HepG2 (cell line): ENCODE data around the gene SOS2. TPM values are rescaled to one million over a fixed set of nuclear protein-coding genes. Genes with fewer than 3 reads are reported as not detected.

ENCODE experiments used
- ARID2 ChIP-seq: sonication (generic); formaldehyde crosslinking; IDR thresholded peaks from 2 replicates; pipeline ENCODE4 v1.8.1; 2022; ENCODE audit warnings: mild to moderate bottlenecking, missing genetic modification reagents, borderline replicate concordance
- ARNT2 ChIP-seq: sonication (generic); formaldehyde crosslinking; IDR thresholded peaks from 2 replicates; pipeline ENCODE4 v1.8.0; 2022; ENCODE audit warnings: mild to moderate bottlenecking, low read depth, missing genetic modification reagents, moderate library complexity
- BRCA1 ChIP-seq: sonication (generic); formaldehyde crosslinking; IDR thresholded peaks from 2 replicates; pipeline ENCODE4 v1.4.0; 2020; ENCODE audit warnings: missing genetic modification reagents
- JARID2 ChIP-seq: sonication (generic); formaldehyde crosslinking; IDR thresholded peaks from 2 replicates; pipeline ENCODE4 v1.8.1; 2023; ENCODE audit warnings: missing genetic modification reagents, inconsistent platforms; ENCODE audit not compliant: insufficient replicate concordance
- MAZ ChIP-seq, 2 experiments: sonication (generic) in 1 of 2; formaldehyde crosslinking in 1 of 2; IDR thresholded peaks; 2 replicates each; pipeline versions ENCODE4 v1.5.0 to v1.6.1; 2012 to 2020; ENCODE audit warnings: low read depth in 2 of 2, mild to moderate bottlenecking in 2 of 2, borderline replicate concordance in 1 of 2, improper control_type of control experiment in 1 of 2, low read length in 1 of 2, missing genetic modification reagents in 1 of 2, moderate library complexity in 1 of 2
- MTA3 ChIP-seq: sonication (generic); formaldehyde crosslinking; IDR thresholded peaks from 2 replicates; pipeline ENCODE4 v1.4.0; 2020; ENCODE audit warnings: missing genetic modification reagents
- PATZ1 ChIP-seq: sonication (generic); formaldehyde crosslinking; IDR thresholded peaks from 2 replicates; pipeline ENCODE4 v1.4.0; 2020; ENCODE audit warnings: missing genetic modification reagents
- RCOR2 ChIP-seq: IDR thresholded peaks from 2 replicates; pipeline ENCODE4 v1.6.1; 2016; ENCODE audit warnings: missing biosample characterization, missing genetic modification reagents
- SCMH1 ChIP-seq: sonication (generic); formaldehyde crosslinking; IDR thresholded peaks from 2 replicates; pipeline ENCODE4 v1.9.0; 2021; ENCODE audit warnings: missing genetic modification reagents, mild to moderate bottlenecking, borderline replicate concordance
- SOX13 ChIP-seq, 3 experiments: fragments of 450-650 bp in 1 of 3; sonication (generic) in 1 of 3; formaldehyde crosslinking in 1 of 3; IDR thresholded peaks in 2 of 3; conservative IDR thresholded peaks in 1 of 3; 2 replicates each; pipeline versions ENCODE4 v1.5.0 to v1.6.1; 2016 to 2020; ENCODE audit warnings: antibody characterized with exemption in 1 of 3, mild to moderate bottlenecking in 1 of 3, missing compliant biosample characterization in 1 of 3, missing genetic modification reagents in 1 of 3, moderate library complexity in 1 of 3
- TCF12 ChIP-seq, 2 experiments: fragments of 450-650 bp in 1 of 2; sonication (generic) in 1 of 2; formaldehyde crosslinking in 1 of 2; IDR thresholded peaks; 2 replicates each; pipeline versions ENCODE4 v1.6.1 to v1.8.0; 2017 to 2022; ENCODE audit warnings: antibody characterized with exemption in 1 of 2, mild to moderate bottlenecking in 1 of 2, missing genetic modification reagents in 1 of 2, moderate library complexity in 1 of 2
- U2AF2 ChIP-seq: fragments of 200-400 bp; formaldehyde crosslinking; IDR thresholded peaks from 2 replicates; pipeline ENCODE4 v1.6.1; 2017; ENCODE audit warnings: low read depth, mild to moderate bottlenecking, low read length
- ZFP62 ChIP-seq: sonication (generic); formaldehyde crosslinking; IDR thresholded peaks from 2 replicates; pipeline ENCODE4 v1.4.0; 2020; ENCODE audit warnings: missing genetic modification reagents
- ZIK1 ChIP-seq: sonication (generic); formaldehyde crosslinking; IDR thresholded peaks from 2 replicates; pipeline ENCODE4 v1.5.0; 2020; ENCODE audit warnings: mild to moderate bottlenecking, low read depth, missing genetic modification reagents, borderline replicate concordance
- ZNF337 ChIP-seq: sonication (generic); formaldehyde crosslinking; IDR thresholded peaks from 2 replicates; pipeline ENCODE4 v1.5.1; 2020; ENCODE audit warnings: missing genetic modification reagents, low read depth, mild to moderate bottlenecking, borderline replicate concordance
- ZNF33B ChIP-seq: sonication (generic); formaldehyde crosslinking; IDR thresholded peaks from 2 replicates; pipeline ENCODE4 v1.5.1; 2020; ENCODE audit warnings: mild to moderate bottlenecking, missing genetic modification reagents
- ZNF383 ChIP-seq: sonication (generic); formaldehyde crosslinking; IDR thresholded peaks from 2 replicates; pipeline ENCODE4 v1.4.0; 2020; ENCODE audit warnings: missing genetic modification reagents, mild to moderate bottlenecking, borderline replicate concordance
- ZSCAN30 ChIP-seq: sonication (generic); formaldehyde crosslinking; IDR thresholded peaks from 2 replicates; pipeline ENCODE4 v1.5.0; 2020; ENCODE audit warnings: mild to moderate bottlenecking, missing genetic modification reagents
- polyA plus RNA-seq, 8 experiments: library from polyadenylated mRNA; depleted of rRNA in 3 of 8; stranded (reverse) in 7 of 8; unstranded in 1 of 8; fragments of >200 nt; fragmentation: Illumina TruSeq in 4 of 8; extraction: Trizol in 4 of 8; gene quantifications; 2 replicates each; pipeline versions ENCODE4 v1.2.1 to v1.2.3, GENCODE V29; 2011 to 2016; ENCODE audit warnings: low read depth in 4 of 8, missing spikeins in 1 of 8, mixed read lengths in 1 of 8; ENCODE audit not compliant: insufficient read depth in 1 of 8
- total RNA-seq, 5 experiments: library from RNA; depleted of rRNA; stranded (reverse); fragments of >200 nt; fragmentation: Illumina TruSeq; extraction: Trizol; gene quantifications; 2 replicates each; pipeline ENCODE4 v1.2.3, GENCODE V29; 2016; ENCODE audit warnings: low read depth in 1 of 5
- TF ChIP-seq, protein P1 (sequence below): sonication (generic); IDR thresholded peaks from 2 replicates; pipeline ENCODE4 v1.6.1; 2016; ENCODE audit warnings: low read depth, borderline replicate concordance
- TF ChIP-seq, protein P2 (sequence below): sonication (generic); formaldehyde crosslinking; IDR thresholded peaks from 2 replicates; pipeline ENCODE4 v1.4.0; 2020; ENCODE audit warnings: missing genetic modification reagents
- TF ChIP-seq, protein P3 (sequence below): sonication (generic); formaldehyde crosslinking; IDR thresholded peaks from 2 replicates; pipeline ENCODE4 v1.5.0; 2020; ENCODE audit warnings: mild to moderate bottlenecking, missing genetic modification reagents, moderate library complexity

The SOS2 gene
- total and polyA plus RNA-seq, 2 of the 13 experiments (the other 11 are each of a cell fraction or from before 2014, with no cell fraction given): 9.3 to 12.1 TPM

DNA sequence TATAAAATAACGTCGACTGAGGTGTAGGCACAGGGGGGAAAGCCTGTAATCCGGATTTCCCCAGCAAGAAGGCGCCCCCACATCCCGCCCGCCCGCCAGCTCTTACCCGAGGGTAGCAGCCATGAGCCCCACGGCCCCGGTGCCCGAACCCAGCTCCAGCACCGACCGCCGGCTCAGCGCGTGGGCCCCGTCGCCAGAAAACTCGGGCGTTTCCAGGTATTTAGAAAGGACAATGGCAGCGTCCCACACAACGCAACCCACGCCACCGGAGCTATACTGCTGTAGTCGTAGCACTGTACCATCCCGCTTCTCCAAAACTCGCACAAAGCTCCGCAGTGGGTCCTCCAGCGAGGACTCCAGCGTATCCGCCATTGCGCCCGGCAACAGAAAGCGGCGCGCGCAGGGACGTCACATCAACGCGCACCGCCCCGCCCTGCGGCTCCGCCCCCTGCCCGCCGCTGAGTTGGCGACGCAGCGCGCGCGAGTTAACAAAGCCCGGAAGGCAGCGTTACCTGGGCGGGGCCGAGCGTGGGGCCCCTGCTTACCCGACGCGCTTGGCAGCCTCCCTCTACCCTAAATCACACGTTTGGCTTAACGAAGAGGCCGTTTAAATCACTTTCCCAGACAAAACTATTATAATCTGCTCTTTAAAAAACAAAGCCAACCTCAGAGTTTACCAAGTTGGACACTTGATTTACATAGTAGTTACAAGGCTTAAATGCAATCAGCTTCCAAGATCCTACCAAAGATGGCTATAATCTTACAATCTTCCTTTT lies 115.0 kb downstream of the SOS2 start, which contains the start of gene VCPKMT (continued):
- no peak for TF ChIP-seq ZNF383 (CRISPR knock-in tag)
- TF ChIP-seq ARNT2: peak; percentile 74; the same call in 1 of the 2 replicates
- TF ChIP-seq, protein P1, sequence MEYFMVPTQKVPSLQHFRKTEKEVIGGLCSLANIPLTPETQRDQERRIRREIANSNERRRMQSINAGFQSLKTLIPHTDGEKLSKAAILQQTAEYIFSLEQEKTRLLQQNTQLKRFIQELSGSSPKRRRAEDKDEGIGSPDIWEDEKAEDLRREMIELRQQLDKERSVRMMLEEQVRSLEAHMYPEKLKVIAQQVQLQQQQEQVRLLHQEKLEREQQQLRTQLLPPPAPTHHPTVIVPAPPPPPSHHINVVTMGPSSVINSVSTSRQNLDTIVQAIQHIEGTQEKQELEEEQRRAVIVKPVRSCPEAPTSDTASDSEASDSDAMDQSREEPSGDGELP: peak; percentile 50; the same call in 1 of the 2 replicates
- peak; percentile 64 for TF ChIP-seq MAZ (IDR thresholded peaks at IDR 0.05; ENCODE audit: borderline replicate concordance, low read depth, low read length)
- 0 out of 2 replicates have a peak, but pooled peaks have one; percentile 56 for TF ChIP-seq MAZ (CRISPR knock-in tag; IDR thresholded peaks at IDR 0.05; ENCODE audit: low read depth)
- TF ChIP-seq TCF12 (IDR thresholded peaks at IDR 0.05): no peak
- no peak for TF ChIP-seq TCF12 (CRISPR knock-in tag; IDR thresholded peaks at IDR 0.05)
- TF ChIP-seq MTA3 (CRISPR knock-in tag): no peak
- TF ChIP-seq RCOR2 (CRISPR knock-in tag): no peak
- no peak for TF ChIP-seq JARID2 (CRISPR knock-in tag)
- TF ChIP-seq ARID2: 0 out of 2 replicates have a peak, but pooled peaks have one; percentile 34
- TF ChIP-seq ZNF337 (CRISPR knock-in tag): no peak
- TF ChIP-seq ZFP62 (CRISPR knock-in tag): no peak
- TF ChIP-seq SCMH1 (CRISPR knock-in tag): no peak
- TF ChIP-seq, protein P2, sequence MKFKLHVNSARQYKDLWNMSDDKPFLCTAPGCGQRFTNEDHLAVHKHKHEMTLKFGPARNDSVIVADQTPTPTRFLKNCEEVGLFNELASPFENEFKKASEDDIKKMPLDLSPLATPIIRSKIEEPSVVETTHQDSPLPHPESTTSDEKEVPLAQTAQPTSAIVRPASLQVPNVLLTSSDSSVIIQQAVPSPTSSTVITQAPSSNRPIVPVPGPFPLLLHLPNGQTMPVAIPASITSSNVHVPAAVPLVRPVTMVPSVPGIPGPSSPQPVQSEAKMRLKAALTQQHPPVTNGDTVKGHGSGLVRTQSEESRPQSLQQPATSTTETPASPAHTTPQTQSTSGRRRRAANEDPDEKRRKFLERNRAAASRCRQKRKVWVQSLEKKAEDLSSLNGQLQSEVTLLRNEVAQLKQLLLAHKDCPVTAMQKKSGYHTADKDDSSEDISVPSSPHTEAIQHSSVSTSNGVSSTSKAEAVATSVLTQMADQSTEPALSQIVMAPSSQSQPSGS: peak; percentile 66; the same call in 1 of the 2 replicates
- TF ChIP-seq U2AF2: no peak
- TF ChIP-seq ZIK1: peak; percentile 48; the same call in 1 of the 2 replicates
- TF ChIP-seq PATZ1 (CRISPR knock-in tag): peak; percentile 88
- no peak for TF ChIP-seq ZSCAN30 (CRISPR knock-in tag)
- no peak; the same call in 1 of the 2 replicates for TF ChIP-seq BRCA1 (CRISPR knock-in tag)
- no peak; the same call in 1 of the 2 replicates for TF ChIP-seq SOX13 (IDR thresholded peaks at IDR 0.05)
- peak in 1 of 2 experiments; percentile 89; a peak in 2 of 4 replicates for TF ChIP-seq SOX13 (CRISPR knock-in tag; conservative IDR thresholded peaks at IDR 0.05 in 1 of 2, IDR thresholded peaks at IDR 0.05 in 1 of 2)
- TF ChIP-seq, protein P3, sequence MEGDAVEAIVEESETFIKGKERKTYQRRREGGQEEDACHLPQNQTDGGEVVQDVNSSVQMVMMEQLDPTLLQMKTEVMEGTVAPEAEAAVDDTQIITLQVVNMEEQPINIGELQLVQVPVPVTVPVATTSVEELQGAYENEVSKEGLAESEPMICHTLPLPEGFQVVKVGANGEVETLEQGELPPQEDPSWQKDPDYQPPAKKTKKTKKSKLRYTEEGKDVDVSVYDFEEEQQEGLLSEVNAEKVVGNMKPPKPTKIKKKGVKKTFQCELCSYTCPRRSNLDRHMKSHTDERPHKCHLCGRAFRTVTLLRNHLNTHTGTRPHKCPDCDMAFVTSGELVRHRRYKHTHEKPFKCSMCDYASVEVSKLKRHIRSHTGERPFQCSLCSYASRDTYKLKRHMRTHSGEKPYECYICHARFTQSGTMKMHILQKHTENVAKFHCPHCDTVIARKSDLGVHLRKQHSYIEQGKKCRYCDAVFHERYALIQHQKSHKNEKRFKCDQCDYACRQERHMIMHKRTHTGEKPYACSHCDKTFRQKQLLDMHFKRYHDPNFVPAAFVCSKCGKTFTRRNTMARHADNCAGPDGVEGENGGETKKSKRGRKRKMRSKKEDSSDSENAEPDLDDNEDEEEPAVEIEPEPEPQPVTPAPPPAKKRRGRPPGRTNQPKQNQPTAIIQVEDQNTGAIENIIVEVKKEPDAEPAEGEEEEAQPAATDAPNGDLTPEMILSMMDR: 0 out of 2 replicates have a peak, but pooled peaks have one; percentile 15
- no peak for TF ChIP-seq ZNF33B (CRISPR knock-in tag)
